ENCODE data around the gene TMC1. TPM values are rescaled to one million over a fixed set of nuclear protein-coding genes. Genes with fewer than 3 reads are reported as not detected.
"Not testable (repeated sequence)": the region's sequence is repeated elsewhere in the genome, so short reads cannot be mapped to it uniquely, and the experiment has no call there.

The TMC1 gene
- total RNA-seq, 4 donors from 2014 or later, result 0.32 TPM; not detected in 3

DNA sequence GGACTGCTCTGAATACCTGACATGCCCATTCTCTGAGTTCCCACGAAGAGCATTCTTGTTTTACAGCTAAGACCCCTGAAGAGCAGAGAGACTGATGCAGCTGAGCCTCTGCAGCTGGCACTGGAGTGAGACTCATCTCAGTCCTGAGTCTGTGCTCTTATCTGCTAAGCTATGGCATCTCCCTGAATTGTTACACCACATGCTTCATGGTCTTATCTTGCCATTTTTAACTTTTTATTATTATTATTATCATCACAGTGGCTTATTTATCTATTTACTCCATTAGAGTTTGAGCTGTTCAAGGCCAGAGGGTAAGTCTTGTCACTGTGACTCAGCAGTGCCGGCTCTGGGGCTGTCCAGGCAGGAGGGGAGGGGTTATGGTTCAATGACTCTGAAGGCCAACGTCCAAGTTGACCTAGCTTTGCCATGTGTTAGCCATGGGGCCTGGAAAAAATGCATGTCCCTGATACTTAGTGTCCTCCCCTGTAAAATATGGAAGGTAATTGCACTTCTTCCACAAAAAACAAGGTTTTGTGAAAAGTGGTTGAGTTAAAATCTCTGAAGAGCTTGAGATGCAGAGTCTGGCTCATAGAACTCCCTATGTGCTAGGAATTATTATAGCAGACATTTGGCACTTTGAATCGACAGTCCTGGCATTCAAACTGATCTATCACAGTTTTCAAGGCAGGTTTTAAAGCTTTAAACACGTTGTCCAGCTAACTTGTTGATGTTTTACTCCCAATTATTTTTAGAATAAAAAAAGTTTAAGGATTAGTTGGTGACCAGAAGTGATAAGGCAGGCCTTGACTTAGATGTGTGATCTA, 336.9 kb downstream of the TMC1 start:
- H3K9me3 ChIP-seq, result no peaks in the 10 kb centered on the region
- H3K4me1 ChIP-seq, result peaks cover 12 to 22% (median 14%) of the 10 kb centered on the region in 4 donors
- intact Hi-C loops (cut with DNase I; ENCODE audit: low total_unique reads), result loop anchor here (5.0 kb wide), 2 partner anchors 164 to 224 kb away; no protein-coding TSS in a partner anchor
- in situ Hi-C loops (cut with MboI; ENCODE audit: low pct_ligation_motif_present in 1 of 4, low pct_unique_long_range_greater_than_20kb in 1 of 4, low sequenced_read_pairs in 3 of 4), result loop anchor here (10.0 to 25.0 kb wide), 4 partner anchors 154 to 329 kb away; no protein-coding TSS in a partner anchor
- WGBS, 2 donors (ENCODE audit: low coverage in 1 of 2), result 44 to 58% methylated on average over 4 to 5 of the region's 5 CpGs
- no peaks in the 10 kb centered on the region for H3K36me3 ChIP-seq
- H3K27ac ChIP-seq, result peak overlapping the region in 2 of 4 donors; percentile 3 to 37
- H3K27me3 ChIP-seq, result no peaks in the 10 kb centered on the region
- peak; percentile 49 for DNase-seq
- H3K4me3 ChIP-seq, result no peak overlapping the region
- no peak for TF ChIP-seq CTCF (IDR thresholded peaks at IDR 0.05)
- no peak for TF ChIP-seq POLR2A (IDR thresholded peaks at IDR 0.05)
- no peak for TF ChIP-seq POLR2AphosphoS5 (IDR thresholded peaks at IDR 0.05)
- TF ChIP-seq EP300 (IDR thresholded peaks at IDR 0.05; ENCODE audit: low read depth), result no peak

DNA sequence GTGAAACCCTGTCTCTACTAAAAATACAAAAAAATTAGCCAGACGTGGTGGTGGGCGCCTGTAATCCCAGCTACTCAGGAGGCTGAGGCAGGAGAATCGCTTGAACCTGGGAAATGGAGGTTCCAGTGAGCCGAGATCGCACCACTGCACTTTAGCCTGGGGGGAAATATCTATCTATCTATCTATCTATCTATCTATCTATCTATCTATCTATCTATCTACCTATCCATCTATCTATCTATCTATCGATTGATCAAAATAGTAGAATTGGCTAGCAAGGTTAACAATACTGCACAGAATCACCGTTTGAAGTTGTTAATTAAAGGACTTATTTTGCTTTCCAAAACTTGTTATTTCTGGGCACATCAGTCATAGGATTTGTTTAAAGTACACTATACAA, 341.4 kb downstream of the TMC1 start:
- DNase-seq; H3K27me3 ChIP-seq; H3K4me3 ChIP-seq; H3K9me3 ChIP-seq; intact Hi-C loops (cut with DNase I; ENCODE audit: low total_unique reads); H3K36me3 ChIP-seq; H3K27ac ChIP-seq: not testable (repeated sequence)
- 86 to 90% methylated on average over 7 of the region's 7 CpGs for WGBS, 2 donors (ENCODE audit: low coverage in 1 of 2)
- in situ Hi-C loops (cut with MboI; ENCODE audit: low pct_ligation_motif_present in 1 of 4, low pct_unique_long_range_greater_than_20kb in 1 of 4, low sequenced_read_pairs in 3 of 4), result loop anchor here (10.0 to 25.0 kb wide), 5 partner anchors 150 to 325 kb away; no protein-coding TSS in a partner anchor
- H3K4me1 ChIP-seq, result peaks cover 6 to 11% (median 9%) of the 10 kb centered on the region in 4 donors

DNA sequence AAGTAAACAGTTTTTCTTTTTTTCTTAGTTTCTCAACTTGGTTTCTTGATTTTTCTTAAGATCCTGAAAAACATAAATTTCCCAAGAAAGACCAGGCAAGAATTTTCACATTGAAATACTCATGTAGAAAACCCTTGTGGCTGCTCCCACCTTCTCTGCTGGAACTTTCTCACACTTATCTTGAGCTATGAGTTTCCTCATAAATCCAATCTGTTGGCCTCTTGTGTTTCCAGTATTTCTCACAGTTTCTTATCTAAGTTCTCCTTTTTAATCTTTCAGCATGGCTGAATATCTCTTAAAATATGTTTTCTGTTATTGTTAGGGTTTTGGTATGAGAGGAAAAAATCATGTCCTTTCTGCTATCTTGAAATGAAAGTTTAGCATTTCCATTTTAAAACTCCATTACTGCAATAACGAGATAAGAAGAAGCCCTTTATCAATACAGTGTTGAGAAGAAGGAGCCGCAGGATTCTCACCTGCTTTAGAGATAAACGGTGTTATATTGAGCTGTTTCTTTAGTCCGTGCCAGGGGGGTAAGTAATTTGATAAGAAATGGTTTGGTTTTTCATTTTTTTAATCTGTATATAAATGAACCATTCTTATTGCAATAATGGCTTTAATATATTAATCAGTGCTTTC, 342.2 kb downstream of the TMC1 start:
- intact Hi-C loops (cut with DNase I; ENCODE audit: low total_unique reads), result no loop called here
- Histone ChIP-seq H3K27ac (no peak overlapping the region), H3K9me3 (no peaks in the 10 kb centered on the region), H3K27me3 (no peaks in the 10 kb centered on the region), H3K4me3 (no peak overlapping the region), H3K36me3 (no peaks in the 10 kb centered on the region), H3K4me1 (peaks cover 0 to 3% (median under 1%) of the 10 kb centered on the region in 4 donors)
- DNase-seq, result no peak
- WGBS, 2 donors (ENCODE audit: low coverage in 1 of 2), result 51 to 62% methylated on average over 4 of the region's 4 CpGs
- in situ Hi-C loops (cut with MboI; ENCODE audit: low pct_ligation_motif_present in 1 of 4, low pct_unique_long_range_greater_than_20kb in 1 of 4, low sequenced_read_pairs in 3 of 4), result loop anchor here (10.0 to 25.0 kb wide), 5 partner anchors 149 to 324 kb away; no protein-coding TSS in a partner anchor
- TF ChIP-seq POLR2AphosphoS5 (IDR thresholded peaks at IDR 0.05) (no peak), CTCF (IDR thresholded peaks at IDR 0.05) (no peak), EP300 (IDR thresholded peaks at IDR 0.05; ENCODE audit: low read depth) (no peak), POLR2A (IDR thresholded peaks at IDR 0.05) (no peak)

DNA sequence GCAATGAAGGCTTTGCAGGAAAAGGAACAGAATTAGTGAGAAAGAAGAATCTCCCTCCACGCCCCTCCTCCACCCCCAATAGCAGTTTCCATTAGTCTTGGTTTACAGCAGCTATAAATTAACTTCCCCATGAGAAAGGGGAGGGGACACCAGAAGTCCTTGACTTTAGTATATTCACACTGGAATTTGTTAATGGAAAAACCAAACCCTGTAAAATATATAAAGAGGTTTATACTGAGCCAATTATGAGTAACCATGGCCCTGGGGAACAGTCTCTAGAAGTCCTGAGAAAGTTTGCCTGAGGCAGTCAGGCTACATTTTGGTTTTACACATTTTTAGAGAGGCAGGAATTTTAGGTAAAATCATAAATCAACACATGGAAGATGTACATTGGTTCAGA, 342.9 kb downstream of the TMC1 start:
- Histone ChIP-seq H3K4me3 (no peak overlapping the region), H3K27me3 (no peaks in the 10 kb centered on the region), H3K36me3 (no peaks in the 10 kb centered on the region), H3K4me1 (no peaks in the 10 kb centered on the region), H3K9me3 (no peaks in the 10 kb centered on the region), H3K27ac (no peak overlapping the region)
- DNase-seq, result no peak
- no peak for TF ChIP-seq EP300 (IDR thresholded peaks at IDR 0.05; ENCODE audit: low read depth)
- no peak for TF ChIP-seq POLR2AphosphoS5 (IDR thresholded peaks at IDR 0.05)
- no peak for TF ChIP-seq CTCF (IDR thresholded peaks at IDR 0.05)
- no peak for TF ChIP-seq POLR2A (IDR thresholded peaks at IDR 0.05)
- intact Hi-C loops (cut with DNase I; ENCODE audit: low total_unique reads), result no loop called here
- 86 to 90% methylated on average over 1 of the region's 1 CpG for WGBS, 2 donors (ENCODE audit: low coverage in 1 of 2)
- in situ Hi-C loops (cut with MboI; ENCODE audit: low pct_ligation_motif_present in 1 of 4, low pct_unique_long_range_greater_than_20kb in 1 of 4, low sequenced_read_pairs in 3 of 4), result loop anchor here (10.0 to 25.0 kb wide), 5 partner anchors 148 to 323 kb away; no protein-coding TSS in a partner anchor

All from transverse colon (tissue), 4 donors.